Stimulated activated CD4-positive, alpha-beta T cell treated with anti-CD3 and anti-CD28 coated beads, Interleukin-15, amount 100 ng/mL, for 1 hour (primary cell): Measurements from ENCODE around the gene VDAC2.
A peak's percentile ranks its signal among the peaks of the same experiment; 100 is the strongest.

ENCODE experiments used
- DNase-seq, 2 donors: peaks; one replicate each; pipeline ENCODE4 v3.0.0-alpha.2; 2020; ENCODE audit warnings: low read depth in 1 of 2, low spot score in 1 of 2

VDAC2 gene

GRCh38 chr10:75228834-75229233 lies 18.2 kb downstream of the VDAC2 start:
- no peak for DNase-seq

- no peak for DNase-seq
Measured at GRCh38 chr10:75229971-75230370, 19.4 kb downstream of the VDAC2 start.

GRCh38 chr10:75230600-75231038 lies 20.0 kb downstream of the VDAC2 start:
- peak; percentile 83 to 86 for DNase-seq

- no peak for DNase-seq
Measured at GRCh38 chr10:75231672-75232581, 21.3 kb downstream of the VDAC2 start.

- no peak for DNase-seq
Measured at GRCh38 chr10:75233444-75234016, 22.9 kb downstream of the VDAC2 start.

GRCh38 chr10:75234017-75234682 lies 23.6 kb downstream of the VDAC2 start:
- peak; percentile 97 for DNase-seq

- DNase-seq = no peak
Measured at GRCh38 chr10:75234683-75235374, 24.2 kb downstream of the VDAC2 start.

GRCh38 chr10:75235375-75236177 lies 25.0 kb downstream of the VDAC2 start, which contains the start of gene COMTD1:
COMTD1 (minus strand) TSS chr10:75235957; CDS start chr10:75235928, 29 bp downstream.
- DNase-seq = peak; percentile 91 to 92

- no peak for DNase-seq
Measured at GRCh38 chr10:75236178-75236825, 25.7 kb downstream of the VDAC2 start.

GRCh38 chr10:75238182-75239095 lies 27.8 kb downstream of the VDAC2 start:
- DNase-seq = no peak

GRCh38 chr10:75239096-75239790 lies 28.6 kb downstream of the VDAC2 start:
- no peak for DNase-seq

GRCh38 chr10:75240329-75241076 lies 29.9 kb downstream of the VDAC2 start:
- DNase-seq = no peak

- DNase-seq = no peak
Measured at GRCh38 chr10:75243426-75243825, 32.8 kb downstream of the VDAC2 start.

GRCh38 chr10:75244487-75245353 lies 34.1 kb downstream of the VDAC2 start:
- no peak for DNase-seq

GRCh38 chr10:75245354-75246250 lies 35.0 kb downstream of the VDAC2 start:
- no peak for DNase-seq

GRCh38 chr10:75246506-75246905 lies 35.9 kb downstream of the VDAC2 start:
- no peak for DNase-seq
